Measurements from ENCODE around the gene ADORA3. TPM values are rescaled to one million over a fixed set of nuclear protein-coding genes. Genes with fewer than 3 reads are reported as not detected.

Gene ADORA3
- total RNA-seq, 1 donor from 2014 or later: 5.8 TPM

Other genes with a start within 250 kb of the ADORA3 start
- gene CHIA, start 212.8 kb downstream of the ADORA3 start, total RNA-seq: not detected
- gene OVGP1, start 75.9 kb downstream of the ADORA3 start, total RNA-seq: 4.3 TPM
- gene WDR77, start 54.4 kb downstream of the ADORA3 start, total RNA-seq: 54.6 TPM
- gene ATP5PB, start 54.2 kb downstream of the ADORA3 start, total RNA-seq: 265 TPM
- 13.2 TPM for gene C1orf162, start 29.6 kb downstream of the ADORA3 start, total RNA-seq
- gene TMIGD3, start within 50 bp of the ADORA3 start, total RNA-seq: 1.2 TPM
- gene RAP1A, start 116.2 kb upstream of the ADORA3 start, total RNA-seq: 80.3 TPM
- 5.7 TPM for gene INKA2, start 235.8 kb upstream of the ADORA3 start, total RNA-seq